Skeletal muscle tissue (tissue), 4 donors: ENCODE data around the gene MALT1. TPM values are rescaled to one million over a fixed set of nuclear protein-coding genes. Genes with fewer than 3 reads are reported as not detected.
"Not testable (repeated sequence)": the region's sequence is repeated elsewhere in the genome, so short reads cannot be mapped to it uniquely, and the experiment has no call there.

Experiments used
- H3K27ac ChIP-seq: one replicate; pipeline ENCODE4 v1.7.0; 2013; ENCODE audit warnings: mild to moderate bottlenecking, low read depth, low read length, inconsistent platforms
- H3K27me3 ChIP-seq, 3 donors: one replicate each; pipeline ENCODE4 v1.7.0; 2013; ENCODE audit warnings: low read length in 3 of 3; ENCODE audit not compliant: control insufficient read depth in 3 of 3, insufficient read depth in 3 of 3
- H3K36me3 ChIP-seq, 3 donors: one replicate each; pipeline ENCODE4 v1.7.0; 2013; ENCODE audit warnings: low read length in 3 of 3; ENCODE audit not compliant: control insufficient read depth in 3 of 3, insufficient read depth in 3 of 3
- H3K4me1 ChIP-seq, 3 donors: one replicate each; pipeline ENCODE4 v1.7.0; 2013; ENCODE audit warnings: low read length in 3 of 3, mild to moderate bottlenecking in 3 of 3; ENCODE audit not compliant: control insufficient read depth in 3 of 3, insufficient read depth in 3 of 3
- H3K4me3 ChIP-seq, 3 donors: one replicate each; pipeline ENCODE4 v1.7.0; 2013; ENCODE audit warnings: low read length in 3 of 3
- H3K9ac ChIP-seq, 3 donors: one replicate each; pipeline ENCODE4 v1.7.0; 2013; ENCODE audit warnings: low read length in 3 of 3, mild to moderate bottlenecking in 3 of 3, moderate library complexity in 2 of 3, low read depth in 1 of 3
- H3K9me3 ChIP-seq, 3 donors: one replicate each; pipeline ENCODE4 v1.7.0; 2013; ENCODE audit warnings: low read length in 3 of 3; ENCODE audit not compliant: control insufficient read depth in 3 of 3
- total RNA-seq: library from RNA; depleted of rRNA; stranded (reverse); fragments of >200 nt; gene quantifications from one replicate; pipeline ENCODE4 v1.2.3, GENCODE V29; 2014
- donor health status: Osteomylitis.

MALT1 gene
- total RNA-seq, 1 donor from 2014 or later = 24.0 TPM

DNA sequence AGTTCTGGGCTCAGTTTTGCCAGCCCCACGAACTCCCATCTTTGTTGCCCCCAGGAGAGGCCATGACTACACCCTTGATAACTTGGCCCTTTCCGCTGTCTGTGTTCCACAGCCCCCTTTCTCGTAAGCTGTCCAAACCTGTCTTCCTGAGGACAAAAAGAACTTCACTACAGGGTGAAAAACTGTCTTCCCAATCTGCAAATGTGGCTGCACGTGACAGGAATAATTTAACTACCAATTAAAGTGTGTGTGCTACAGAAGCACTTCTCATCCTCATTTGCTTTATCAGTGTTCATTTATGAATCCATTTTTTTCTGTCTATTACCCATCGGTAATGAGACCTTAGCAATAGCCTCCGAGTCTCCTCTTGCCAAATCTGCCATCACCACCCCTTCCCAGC, 33.3 kb upstream of the MALT1 start:
- Histone ChIP-seq H3K27ac (no peak overlapping the region), H3K36me3 (no peaks in the 10 kb centered on the region), H3K4me1 (peaks cover 12 to 38% (median 26%) of the 10 kb centered on the region in 3 donors)

GRCh38 chr18:58638441-58638840, 32.8 kb upstream of the MALT1 start:
- Histone ChIP-seq H3K4me1 (peaks cover 12 to 38% (median 26%) of the 10 kb centered on the region in 3 donors), H3K27ac (no peak overlapping the region), H3K27me3 (no peaks in the 10 kb centered on the region), H3K36me3 (no peaks in the 10 kb centered on the region), H3K9me3 (no peaks in the 10 kb centered on the region), H3K9ac (no peak overlapping the region), H3K4me3 (no peak overlapping the region)

More for the DNA sequence above, 33.3 kb upstream of the MALT1 start:
- Histone ChIP-seq H3K27me3 (no peaks in the 10 kb centered on the region), H3K9ac (no peak overlapping the region), H3K9me3 (no peaks in the 10 kb centered on the region), H3K4me3 (no peak overlapping the region)

- no peak overlapping the region for H3K9ac ChIP-seq
- no peak overlapping the region for H3K27ac ChIP-seq
- H3K27me3 ChIP-seq = no peaks in the 10 kb centered on the region
- H3K36me3 ChIP-seq = no peaks in the 10 kb centered on the region
- H3K4me1 ChIP-seq = peaks cover 11 to 37% (median 26%) of the 10 kb centered on the region in 3 donors
- H3K4me3 ChIP-seq = no peak overlapping the region
- H3K9me3 ChIP-seq = no peaks in the 10 kb centered on the region
Observed at GRCh38 chr18:58639237-58639636, 32.0 kb upstream of the MALT1 start.

DNA sequence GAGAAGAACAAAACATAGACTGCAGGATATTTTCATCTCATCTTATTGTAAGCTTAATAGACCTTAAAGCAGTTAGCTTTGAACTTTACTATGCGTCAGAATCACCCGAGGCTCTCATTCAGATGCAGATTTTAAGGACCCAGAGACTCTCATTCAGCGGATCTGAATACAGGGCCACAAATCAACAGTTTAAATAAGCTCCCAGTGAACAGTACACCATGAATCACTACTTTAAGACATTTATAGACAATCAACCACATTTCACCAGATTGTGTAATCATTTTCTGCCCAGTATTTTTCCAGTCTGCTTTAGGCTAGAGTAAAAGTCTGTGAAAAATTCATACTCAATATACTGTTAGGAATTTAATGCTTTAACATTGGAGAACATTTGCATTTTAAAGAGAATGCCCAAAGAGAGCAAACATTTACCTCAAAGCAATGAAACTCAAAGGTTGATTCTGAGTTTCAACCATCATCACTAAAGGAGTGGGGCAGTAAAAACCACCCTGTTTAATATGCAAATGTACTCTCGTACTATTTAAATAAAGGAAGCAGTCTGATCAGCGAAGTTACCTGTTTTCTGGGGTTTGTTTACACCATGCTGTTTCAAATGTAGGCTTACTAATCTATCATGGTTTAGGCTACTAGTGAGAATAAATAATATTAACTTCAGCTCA, 31.4 kb upstream of the MALT1 start:
- no peaks in the 10 kb centered on the region for H3K27me3 ChIP-seq
- H3K4me1 ChIP-seq = peaks cover 9 to 34% (median 26%) of the 10 kb centered on the region in 3 donors
- no peaks in the 10 kb centered on the region for H3K9me3 ChIP-seq
- H3K27ac ChIP-seq = no peak overlapping the region
- H3K4me3 ChIP-seq = no peak overlapping the region
- H3K9ac ChIP-seq = no peak overlapping the region
- no peaks in the 10 kb centered on the region for H3K36me3 ChIP-seq

DNA sequence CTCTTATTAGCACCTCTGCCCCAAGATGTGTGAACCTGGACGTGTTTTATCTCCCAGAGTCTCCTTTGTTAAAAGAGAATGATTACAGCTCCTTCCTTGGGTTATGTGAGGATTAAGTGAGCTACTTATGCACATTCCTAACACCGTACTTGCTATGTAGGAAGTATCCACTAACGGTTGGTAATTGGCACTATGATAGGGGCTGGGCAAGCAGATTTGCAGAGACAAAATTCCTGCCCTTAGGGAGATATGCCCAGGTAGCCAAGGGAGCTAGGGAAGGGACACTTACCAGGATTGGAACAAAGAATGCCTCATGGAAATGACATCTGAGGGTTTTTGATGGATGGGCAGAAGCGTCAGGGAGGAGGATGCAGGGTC, 30.8 kb upstream of the MALT1 start:
- Histone ChIP-seq H3K9me3 (no peaks in the 10 kb centered on the region), H3K9ac (no peak overlapping the region), H3K36me3 (no peaks in the 10 kb centered on the region), H3K27ac (no peak overlapping the region), H3K4me3 (no peak overlapping the region), H3K27me3 (no peaks in the 10 kb centered on the region), H3K4me1 (peaks cover 9 to 30% (median 24%) of the 10 kb centered on the region in 3 donors)

DNA sequence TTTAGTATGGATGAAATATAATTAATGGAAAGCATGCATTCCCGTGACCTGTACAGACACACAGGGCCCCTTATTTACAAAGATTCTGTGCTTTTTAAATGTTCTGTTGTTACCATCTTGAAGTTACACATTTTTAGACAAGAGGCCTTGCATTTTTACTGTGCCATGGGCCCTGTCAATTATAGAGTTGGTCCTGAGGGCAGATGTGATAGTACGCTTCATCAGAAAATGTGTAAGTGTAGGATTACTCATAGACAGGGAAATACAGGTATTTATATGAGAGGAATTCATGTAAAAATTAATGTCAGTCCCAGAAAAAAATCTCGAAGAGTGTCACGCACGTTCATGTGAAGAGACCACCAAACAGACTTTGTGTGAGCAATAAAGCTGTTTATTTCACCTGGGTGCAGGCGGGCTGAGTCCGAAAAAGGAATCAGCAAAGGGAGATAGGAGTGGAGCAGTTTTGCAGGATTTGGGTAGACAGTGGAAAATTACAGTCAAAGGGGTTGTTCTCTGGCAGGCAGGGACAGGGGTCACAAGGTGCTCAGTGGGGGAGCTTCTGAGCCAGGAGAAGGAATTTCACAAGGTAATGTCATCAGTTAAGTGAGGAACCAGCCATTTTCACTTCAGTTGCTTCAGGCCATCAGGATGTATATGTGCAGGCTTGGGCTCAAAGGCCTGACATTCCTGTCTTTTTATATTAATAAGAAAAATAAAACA, 30.2 kb upstream of the MALT1 start:
- no peak overlapping the region for H3K4me3 ChIP-seq
- H3K9ac ChIP-seq = no peak overlapping the region
- H3K27ac ChIP-seq = no peak overlapping the region

DNA sequence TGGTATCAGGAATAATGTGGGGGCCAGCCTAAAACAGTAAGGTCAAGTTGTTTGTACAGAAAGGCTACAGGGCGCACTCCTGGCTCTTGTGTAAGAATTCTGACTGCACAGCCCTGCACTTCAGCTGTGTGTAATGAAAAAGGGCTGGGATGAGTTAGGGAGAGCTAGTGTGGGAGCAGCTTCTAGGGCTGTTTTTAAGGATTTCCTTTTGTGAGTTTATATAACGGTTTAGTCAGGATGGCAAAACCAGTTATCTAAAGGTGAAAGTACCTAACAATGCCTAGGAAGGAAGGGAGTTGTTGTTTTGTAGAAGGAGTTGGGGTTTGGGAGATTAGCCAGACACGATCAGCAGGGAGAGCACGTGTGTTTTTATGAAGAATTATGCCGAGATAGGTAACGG, 27.7 kb upstream of the MALT1 start:
- not testable (repeated sequence) for H3K9me3 ChIP-seq, H3K27me3 ChIP-seq, H3K9ac ChIP-seq, H3K36me3 ChIP-seq, H3K4me1 ChIP-seq, H3K27ac ChIP-seq, H3K4me3 ChIP-seq

More for the DNA sequence above, 30.2 kb upstream of the MALT1 start:
- H3K4me1 ChIP-seq = peaks cover 9 to 26% (median 19%) of the 10 kb centered on the region in 3 donors
- no peaks in the 10 kb centered on the region for H3K9me3 ChIP-seq
- H3K36me3 ChIP-seq = no peaks in the 10 kb centered on the region
- no peaks in the 10 kb centered on the region for H3K27me3 ChIP-seq

- Histone ChIP-seq H3K9ac (no peak overlapping the region), H3K9me3 (no peaks in the 10 kb centered on the region), H3K4me1 (peaks cover 0 to 2% (median 1%) of the 10 kb centered on the region in 3 donors), H3K27ac (no peak overlapping the region), H3K4me3 (no peak overlapping the region), H3K36me3 (no peaks in the 10 kb centered on the region), H3K27me3 (no peaks in the 10 kb centered on the region)
Observed at GRCh38 chr18:58645398-58645797, 25.9 kb upstream of the MALT1 start.

DNA sequence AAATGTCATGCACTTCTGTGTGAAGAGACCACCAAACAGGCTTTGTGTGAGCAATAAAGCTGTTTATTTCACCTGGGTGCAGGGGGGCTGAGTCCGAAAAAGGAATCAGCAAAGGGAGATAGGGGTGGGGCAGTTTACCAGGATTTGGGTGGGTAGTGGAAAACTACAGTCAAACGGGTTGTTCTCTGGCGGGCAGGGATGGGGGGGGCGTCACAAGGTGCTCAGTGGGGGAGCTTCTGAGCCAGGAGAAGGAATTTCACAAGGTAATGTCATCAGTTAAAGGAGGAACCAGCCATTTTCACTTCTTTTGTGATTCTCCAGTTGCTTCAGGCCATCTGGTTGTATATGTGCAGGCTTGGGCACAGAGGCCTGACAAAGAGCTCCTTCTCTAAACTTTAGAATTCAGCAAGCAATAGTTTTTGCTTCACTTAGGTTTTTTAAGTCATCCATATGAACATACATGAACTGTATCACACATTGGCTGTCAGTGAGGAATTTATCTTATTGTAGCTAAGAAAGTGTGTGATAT, 24.9 kb upstream of the MALT1 start:
- H3K9ac ChIP-seq = no peak overlapping the region
- no peak overlapping the region for H3K4me3 ChIP-seq
- H3K9me3 ChIP-seq = no peaks in the 10 kb centered on the region
- H3K27ac ChIP-seq = no peak overlapping the region
- H3K27me3 ChIP-seq = no peaks in the 10 kb centered on the region
- H3K4me1 ChIP-seq = peaks cover 0 to 3% (median 0%) of the 10 kb centered on the region in 3 donors
- no peaks in the 10 kb centered on the region for H3K36me3 ChIP-seq
